Esophagus muscularis mucosa (tissue), 4 donors: ENCODE results near the gene TUBGCP6. TPM values are rescaled to one million over a fixed set of nuclear protein-coding genes. Genes with fewer than 3 reads are reported as not detected.
A peak's percentile ranks its signal among the peaks of the same experiment; 100 is the strongest.
"Not testable (repeated sequence)": the region's sequence is repeated elsewhere in the genome, so short reads cannot be mapped to it uniquely, and the experiment has no call there.

Source experiments
- DNase-seq: peaks from one replicate; pipeline ENCODE4 v3.0.0-alpha.2; 2017; ENCODE audit errors: extremely low spot score
- H3K27ac ChIP-seq, 4 donors: fragments of 200-600 bp; sonication (generic); replicated peaks in 1 of 4; 1 replicate in 3 of 4; 2 replicates in 1 of 4; pipeline ENCODE4 v1.5.1; 2016 to 2019; ENCODE audit warnings: mild to moderate bottlenecking in 1 of 4
- H3K27me3 ChIP-seq, 4 donors: fragments of 200-600 bp; sonication (generic); one replicate each; pipeline versions ENCODE4 v1.5.1 to v1.6.0; 2016 to 2019
- H3K36me3 ChIP-seq, 4 donors: fragments of 200-600 bp; sonication (generic); one replicate each; pipeline ENCODE4 v1.5.1; 2016 to 2019
- H3K4me1 ChIP-seq, 4 donors: fragments of 200-600 bp; sonication (generic); one replicate each; pipeline ENCODE4 v1.5.1; 2016 to 2019
- H3K4me3 ChIP-seq, 4 donors: fragments of 200-600 bp; sonication (generic); 1 replicate in 2 of 4; 2 replicates in 2 of 4; pipeline ENCODE4 v1.5.1; 2016 to 2019; ENCODE audit warnings: mild to moderate bottlenecking in 4 of 4, moderate library complexity in 1 of 4
- H3K9me3 ChIP-seq, 4 donors: fragments of 200-600 bp; sonication (generic); 1 replicate in 3 of 4; 2 replicates in 1 of 4; pipeline ENCODE4 v1.5.1; 2016 to 2019
- EP300 ChIP-seq: sonication (generic); formaldehyde crosslinking; IDR thresholded peaks from one replicate; pipeline ENCODE4 v1.6.1; 2017; ENCODE audit warnings: antibody characterized with exemption
- POLR2A ChIP-seq: fragments of 450-650 bp; IDR thresholded peaks from one replicate; pipeline ENCODE4 v1.6.1; 2017; ENCODE audit warnings: antibody characterized with exemption, moderate library complexity, mild to moderate bottlenecking, low read depth
- POLR2AphosphoS5 ChIP-seq, 2 donors: sonication (generic); formaldehyde crosslinking; IDR thresholded peaks; one replicate each; pipeline ENCODE4 v1.6.1; 2017; ENCODE audit warnings: antibody characterized with exemption in 2 of 2
- WGBS: methylation state at CpG from one replicate; pipeline ENCODE4 v1.1.5; 2018; 5-methylcytosine and 5-hydroxymethylcytosine counted together
- intact Hi-C: fragments of 100-400 bp; cut with DNase I; formaldehyde crosslinking; loops from one replicate; pipeline ENCODE4 v1.15.1; 2023
- total RNA-seq, 4 donors: library from RNA; depleted of rRNA; stranded (reverse); fragments of >200 nt; gene quantifications; one replicate each; pipeline versions ENCODE4 v1.1.0 to v1.2.1, GENCODE V29; 2016
- TF ChIP-seq, protein P1 (sequence below), 3 experiments: fragments of 200-600 bp in 2 of 3; fragments of 450-650 bp in 1 of 3; sonication (generic) in 2 of 3; IDR thresholded peaks; one replicate each; pipeline ENCODE4 v1.5.1; 2017 to 2019; ENCODE audit warnings: antibody characterized with exemption in 3 of 3, mild to moderate bottlenecking in 2 of 3, moderate library complexity in 1 of 3

TUBGCP6 gene
- total RNA-seq, 4 donors from 2014 or later: 20.2 to 38.0 (median 30.0) TPM

DNA sequence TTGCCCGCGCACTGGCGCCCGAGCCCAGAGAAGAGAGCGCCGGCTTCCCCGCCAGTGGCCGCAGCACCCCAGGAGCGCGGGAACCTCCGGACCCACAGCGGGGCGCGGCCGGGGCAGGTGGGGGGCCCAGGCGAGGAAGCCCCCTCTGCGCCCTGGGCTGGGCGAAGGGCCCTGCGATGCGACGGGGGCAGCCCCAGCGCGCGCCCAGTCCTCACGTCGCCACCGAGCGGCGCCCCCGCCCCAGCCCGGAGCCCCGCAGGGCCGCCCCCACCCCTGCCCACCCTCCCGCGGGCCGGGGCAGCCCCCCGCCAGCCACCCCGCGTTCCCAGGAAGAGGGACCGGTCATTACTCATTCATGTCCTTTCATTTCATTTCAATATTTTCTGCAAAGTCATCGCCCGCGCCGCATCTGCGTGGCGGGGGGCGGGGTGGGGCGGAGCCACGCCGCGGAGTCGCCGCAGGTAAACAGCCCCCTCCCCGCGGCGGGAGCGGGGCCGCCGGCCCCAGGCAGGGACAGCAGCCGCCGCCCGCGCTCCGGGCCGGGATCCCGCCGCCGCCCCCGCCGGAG is 75.0 kb downstream of the TUBGCP6 start:
- DNase-seq: no peak
- Histone ChIP-seq H3K27ac (no peak overlapping the region), H3K27me3 (peaks cover 3 to 58% (median 9%) of the 10 kb centered on the region in 4 donors), H3K4me1 (peaks cover 11 to 20% (median 18%) of the 10 kb centered on the region in 4 donors), H3K36me3 (no peaks in the 10 kb centered on the region), H3K4me3 (peak overlapping the region; percentile 53 to 64 (median 58)), H3K9me3 (no peaks in the 10 kb centered on the region)
- intact Hi-C loops: no loop called here
- 0% methylated on average over 2 of the region's 70 CpGs for WGBS
- TF ChIP-seq POLR2A (no peak), POLR2AphosphoS5 (IDR thresholded peaks at IDR 0.05) (no peak), EP300 (no peak)
- TF ChIP-seq, protein P1, sequence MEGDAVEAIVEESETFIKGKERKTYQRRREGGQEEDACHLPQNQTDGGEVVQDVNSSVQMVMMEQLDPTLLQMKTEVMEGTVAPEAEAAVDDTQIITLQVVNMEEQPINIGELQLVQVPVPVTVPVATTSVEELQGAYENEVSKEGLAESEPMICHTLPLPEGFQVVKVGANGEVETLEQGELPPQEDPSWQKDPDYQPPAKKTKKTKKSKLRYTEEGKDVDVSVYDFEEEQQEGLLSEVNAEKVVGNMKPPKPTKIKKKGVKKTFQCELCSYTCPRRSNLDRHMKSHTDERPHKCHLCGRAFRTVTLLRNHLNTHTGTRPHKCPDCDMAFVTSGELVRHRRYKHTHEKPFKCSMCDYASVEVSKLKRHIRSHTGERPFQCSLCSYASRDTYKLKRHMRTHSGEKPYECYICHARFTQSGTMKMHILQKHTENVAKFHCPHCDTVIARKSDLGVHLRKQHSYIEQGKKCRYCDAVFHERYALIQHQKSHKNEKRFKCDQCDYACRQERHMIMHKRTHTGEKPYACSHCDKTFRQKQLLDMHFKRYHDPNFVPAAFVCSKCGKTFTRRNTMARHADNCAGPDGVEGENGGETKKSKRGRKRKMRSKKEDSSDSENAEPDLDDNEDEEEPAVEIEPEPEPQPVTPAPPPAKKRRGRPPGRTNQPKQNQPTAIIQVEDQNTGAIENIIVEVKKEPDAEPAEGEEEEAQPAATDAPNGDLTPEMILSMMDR (IDR thresholded peaks at IDR 0.05): no peak

DNA sequence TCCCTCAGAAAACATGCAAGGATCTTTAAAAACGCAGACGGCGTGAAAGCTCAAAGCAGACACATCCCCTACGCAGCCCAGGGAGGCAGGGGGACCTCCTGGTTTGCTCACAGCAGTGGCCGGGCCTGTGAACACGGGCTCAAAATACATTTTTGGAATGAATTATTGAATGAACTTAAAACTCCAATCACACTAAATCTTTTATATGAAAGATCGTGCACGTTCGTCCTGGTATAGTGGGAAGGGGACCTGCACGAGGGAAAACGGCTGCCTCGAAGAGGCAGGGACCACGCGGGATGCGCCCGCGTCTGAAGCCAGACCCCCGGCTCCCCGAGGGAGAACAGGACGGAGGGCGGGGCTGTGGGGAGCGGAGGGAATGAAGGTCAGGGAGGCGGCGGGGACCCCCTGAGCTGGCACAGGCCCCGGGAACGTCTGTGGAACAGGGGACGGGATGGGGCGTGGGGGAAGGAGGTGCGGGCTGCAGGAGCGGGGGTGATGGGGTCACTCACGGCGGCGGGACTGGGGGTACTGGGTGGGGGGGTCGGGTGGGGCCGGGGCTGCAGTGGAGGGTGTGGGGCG is 75.6 kb downstream of the TUBGCP6 start:
- H3K4me1 ChIP-seq: peaks cover 11 to 20% (median 18%) of the 10 kb centered on the region in 4 donors
- intact Hi-C loops: no loop called here
- H3K36me3 ChIP-seq: no peaks in the 10 kb centered on the region
- peaks cover 3 to 52% (median 9%) of the 10 kb centered on the region in 4 donors for H3K27me3 ChIP-seq
- no peak for TF ChIP-seq EP300
- TF ChIP-seq POLR2A: no peak
- no peak for TF ChIP-seq POLR2AphosphoS5 (IDR thresholded peaks at IDR 0.05)
- TF ChIP-seq, protein P1 (IDR thresholded peaks at IDR 0.05): no peak
- H3K4me3 ChIP-seq: peak overlapping the region; percentile 53 to 64 (median 58)
- H3K9me3 ChIP-seq: no peaks in the 10 kb centered on the region
- 11% methylated on average over 35 of the region's 36 CpGs for WGBS
- no peak overlapping the region for H3K27ac ChIP-seq
- DNase-seq: no peak

DNA sequence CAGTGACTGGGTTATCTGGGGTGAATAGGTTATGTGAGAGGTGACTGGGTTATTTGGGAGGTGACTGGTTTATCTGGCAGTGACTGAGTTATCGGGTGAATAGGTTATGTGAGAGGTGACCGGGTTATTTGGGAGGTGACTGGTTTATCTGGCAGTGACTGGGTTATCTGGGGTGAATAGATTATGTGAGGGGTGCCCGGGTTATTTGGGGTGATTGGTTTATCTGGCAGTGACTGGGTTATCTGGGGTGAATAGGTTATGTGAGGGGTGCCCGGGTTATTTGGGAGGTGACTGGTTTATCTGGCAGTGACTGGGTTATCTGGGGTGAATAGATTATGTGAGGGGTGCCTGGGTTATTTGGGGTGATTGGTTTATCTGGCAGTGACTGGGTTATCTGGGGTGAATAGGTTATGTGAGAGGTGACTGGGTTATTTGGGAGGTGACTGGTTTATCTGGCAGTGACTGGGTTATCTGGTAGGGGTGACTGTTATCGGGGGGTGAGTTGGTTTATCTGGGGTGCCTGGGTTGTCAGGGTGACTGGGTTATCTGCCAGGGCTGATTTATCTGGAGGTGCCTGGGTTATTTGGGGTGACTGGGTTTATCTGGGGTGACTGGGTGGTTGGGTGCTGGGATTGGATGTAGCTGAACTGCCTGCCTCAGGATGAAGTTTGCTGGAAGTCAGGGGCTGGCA is 76.2 kb downstream of the TUBGCP6 start:
- Histone ChIP-seq H3K4me1 (peaks cover 11 to 20% (median 18%) of the 10 kb centered on the region in 4 donors), H3K27me3 (peaks cover 3 to 46% (median 9%) of the 10 kb centered on the region in 4 donors)
- H3K36me3 ChIP-seq, H3K9me3 ChIP-seq, intact Hi-C loops, DNase-seq, H3K27ac ChIP-seq, H3K4me3 ChIP-seq: not testable (repeated sequence)
- 84% methylated on average over 5 of the region's 5 CpGs for WGBS

DNA sequence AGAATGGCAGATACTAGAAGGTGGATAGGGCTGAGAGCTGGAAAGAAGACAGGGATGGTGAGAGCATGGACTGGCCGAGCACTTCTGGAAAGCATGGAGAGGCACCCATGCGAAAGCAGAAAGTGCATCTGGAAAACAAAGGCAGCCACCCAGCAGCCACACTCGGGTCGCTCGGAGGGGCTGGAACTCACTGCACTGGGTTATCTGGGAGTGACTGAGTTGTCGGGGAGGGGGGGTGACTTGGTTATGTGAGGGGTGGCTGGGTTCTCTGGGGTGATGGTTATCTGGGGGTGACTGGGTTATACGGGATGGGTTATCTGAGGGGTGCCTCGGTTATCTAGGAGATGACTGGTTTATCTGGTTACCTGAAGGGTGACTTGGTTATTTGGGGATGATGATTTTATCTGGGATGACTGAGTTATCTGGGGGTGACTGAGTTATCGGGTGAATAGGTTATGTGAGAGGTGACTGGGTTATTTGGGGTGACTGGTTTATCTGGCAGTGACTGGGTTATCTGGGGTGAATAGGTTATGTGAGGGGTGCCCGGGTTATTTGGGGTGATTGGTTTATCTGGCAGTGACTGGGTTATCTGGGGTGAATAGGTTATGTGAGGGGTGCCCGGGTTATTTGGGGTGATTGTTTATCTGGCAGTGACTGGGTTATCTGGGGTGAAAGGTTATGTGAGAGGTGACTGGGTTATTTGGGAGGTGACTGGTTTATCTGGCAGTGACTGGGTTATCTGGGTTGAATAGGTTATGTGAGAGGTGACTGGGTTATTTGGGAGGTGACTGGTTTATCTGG is 76.9 kb downstream of the TUBGCP6 start:
- H3K4me3 ChIP-seq: no peak overlapping the region
- DNase-seq: no peak
- no peaks in the 10 kb centered on the region for H3K36me3 ChIP-seq
- intact Hi-C loops: no loop called here
- WGBS: 60% methylated on average over 11 of the region's 11 CpGs
- peaks cover 11 to 20% (median 18%) of the 10 kb centered on the region in 4 donors for H3K4me1 ChIP-seq
- TF ChIP-seq POLR2A (no peak), EP300 (no peak), POLR2AphosphoS5 (IDR thresholded peaks at IDR 0.05) (no peak)
- TF ChIP-seq, protein P1 (IDR thresholded peaks at IDR 0.05): no peak
- H3K9me3 ChIP-seq: no peaks in the 10 kb centered on the region
- peaks cover 3 to 40% (median 9%) of the 10 kb centered on the region in 4 donors for H3K27me3 ChIP-seq
- H3K27ac ChIP-seq: no peak overlapping the region

Other genes starting within 250 kb of the TUBGCP6 start
- not detected for gene IL17REL, start 232.3 kb downstream of the TUBGCP6 start, total RNA-seq
- gene TTLL8, start 186.7 kb downstream of the TUBGCP6 start, total RNA-seq: not detected
- under 1 TPM in 3 of 4 donors, not detected in 1; 0.13 to 0.17 (median 0.17) TPM for gene MLC1, start 159.6 kb downstream of the TUBGCP6 start, total RNA-seq
- under 1 TPM; 0.23 to 0.83 (median 0.40) TPM for gene MOV10L1, start 155.0 kb downstream of the TUBGCP6 start, total RNA-seq
- 1 to 10 TPM in 1 of 4 donors, under 1 TPM in 3; 0.33 to 1.0 (median 0.56) TPM for gene PANX2, start 74.3 kb downstream of the TUBGCP6 start, total RNA-seq
- gene TRABD, start 59.1 kb downstream of the TUBGCP6 start, total RNA-seq: 10 to 100 TPM; 18.3 to 31.0 (median 22.3) TPM
- 10 to 100 TPM; 22.4 to 41.0 (median 23.0) TPM for gene SELENOO, start 44.0 kb downstream of the TUBGCP6 start, total RNA-seq
- 10 to 100 TPM; 10.2 to 19.5 (median 17.4) TPM for gene HDAC10, start 6.2 kb upstream of the TUBGCP6 start, total RNA-seq
- 10 to 100 TPM in 3 of 4 donors, 1 to 10 TPM in 1; 5.8 to 22.9 (median 16.1) TPM for gene MAPK12, start 16.7 kb upstream of the TUBGCP6 start, total RNA-seq
- gene MAPK11, start 25.4 kb upstream of the TUBGCP6 start, total RNA-seq: 10 to 100 TPM in 2 of 4 donors, 1 to 10 TPM in 2; 3.7 to 12.5 (median 10.1) TPM
- 100 to 1,000 TPM; 115 to 218 (median 154) TPM for gene PLXNB2, start 62.6 kb upstream of the TUBGCP6 start, total RNA-seq
- 1 to 10 TPM; 1.7 to 3.8 (median 2.5) TPM for gene DENND6B, start 82.0 kb upstream of the TUBGCP6 start, total RNA-seq
- 10 to 100 TPM; 57.7 to 79.4 (median 65.3) TPM for gene PPP6R2, start 98.3 kb upstream of the TUBGCP6 start, total RNA-seq
- 100 to 1,000 TPM in 2 of 4 donors, 10 to 100 TPM in 2; 56.1 to 121 (median 86.9) TPM for gene SBF1, start 230.0 kb upstream of the TUBGCP6 start, total RNA-seq
- gene ADM2, start 236.5 kb upstream of the TUBGCP6 start, total RNA-seq: under 1 TPM in 1 of 4 donors, not detected in 3; under 0.01 TPM
- not detected for gene MIOX, start 241.8 kb upstream of the TUBGCP6 start, total RNA-seq